CD4-positive, alpha-beta T cell treated with Interleukin-2 at 100 ng/mL for 4 hours (primary cell): Measurements from ENCODE around the gene RGS6.

ENCODE experiments used
- DNase-seq: peaks from one replicate; pipeline ENCODE4 v3.0.0-alpha.2; 2020; ENCODE audit warnings: low spot score

The RGS6 gene

GRCh38 chr14:72607386-72608130, 675.3 kb downstream of the RGS6 start:
- DNase-seq = no peak

- no peak for DNase-seq
These were observed 676.4 kb downstream of the RGS6 start for GRCh38 chr14:72608391-72609204.

GRCh38 chr14:72609205-72609916, 677.1 kb downstream of the RGS6 start:
- DNase-seq = no peak

GRCh38 chr14:72610096-72610830, 678.0 kb downstream of the RGS6 start:
- DNase-seq = no peak

GRCh38 chr14:72610831-72611200, 678.6 kb downstream of the RGS6 start:
- DNase-seq = no peak

- DNase-seq = no peak
These were observed 679.3 kb downstream of the RGS6 start for GRCh38 chr14:72611506-72611905.

GRCh38 chr14:72612041-72612440, 679.8 kb downstream of the RGS6 start:
- DNase-seq = no peak

- no peak for DNase-seq
These were observed 681.2 kb downstream of the RGS6 start for GRCh38 chr14:72613231-72613974.

- no peak for DNase-seq
These were observed 681.7 kb downstream of the RGS6 start for GRCh38 chr14:72613975-72614319.

- no peak for DNase-seq
These were observed 682.1 kb downstream of the RGS6 start for GRCh38 chr14:72614365-72614764.

GRCh38 chr14:72614891-72615415, 682.7 kb downstream of the RGS6 start:
- no peak for DNase-seq

GRCh38 chr14:72615451-72616121, 683.4 kb downstream of the RGS6 start:
- no peak for DNase-seq
